ENCODE measurements around the gene CIDEA.

DNA sequence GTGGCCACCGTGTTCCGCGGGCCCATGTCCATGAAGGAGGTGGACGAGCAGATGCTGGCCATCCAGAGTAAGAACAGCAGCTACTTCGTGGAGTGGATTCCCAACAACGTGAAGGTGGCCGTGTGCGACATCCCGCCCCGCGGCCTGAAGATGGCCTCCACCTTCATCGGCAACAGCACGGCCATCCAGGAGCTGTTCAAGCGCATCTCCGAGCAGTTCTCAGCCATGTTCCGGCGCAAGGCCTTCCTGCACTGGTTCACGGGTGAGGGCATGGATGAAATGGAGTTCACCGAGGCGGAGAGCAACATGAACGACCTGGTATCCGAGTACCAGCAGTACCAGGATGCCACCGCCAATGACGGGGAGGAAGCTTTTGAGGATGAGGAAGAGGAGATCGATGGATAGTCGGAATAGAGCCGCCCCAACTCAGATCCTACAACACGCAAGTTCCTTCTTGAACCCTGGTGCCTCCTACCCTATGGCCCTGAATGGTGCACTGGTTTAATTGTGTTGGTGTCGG is 71.6 kb downstream of the CIDEA start:
- TF ChIP-seq, protein P1, sequence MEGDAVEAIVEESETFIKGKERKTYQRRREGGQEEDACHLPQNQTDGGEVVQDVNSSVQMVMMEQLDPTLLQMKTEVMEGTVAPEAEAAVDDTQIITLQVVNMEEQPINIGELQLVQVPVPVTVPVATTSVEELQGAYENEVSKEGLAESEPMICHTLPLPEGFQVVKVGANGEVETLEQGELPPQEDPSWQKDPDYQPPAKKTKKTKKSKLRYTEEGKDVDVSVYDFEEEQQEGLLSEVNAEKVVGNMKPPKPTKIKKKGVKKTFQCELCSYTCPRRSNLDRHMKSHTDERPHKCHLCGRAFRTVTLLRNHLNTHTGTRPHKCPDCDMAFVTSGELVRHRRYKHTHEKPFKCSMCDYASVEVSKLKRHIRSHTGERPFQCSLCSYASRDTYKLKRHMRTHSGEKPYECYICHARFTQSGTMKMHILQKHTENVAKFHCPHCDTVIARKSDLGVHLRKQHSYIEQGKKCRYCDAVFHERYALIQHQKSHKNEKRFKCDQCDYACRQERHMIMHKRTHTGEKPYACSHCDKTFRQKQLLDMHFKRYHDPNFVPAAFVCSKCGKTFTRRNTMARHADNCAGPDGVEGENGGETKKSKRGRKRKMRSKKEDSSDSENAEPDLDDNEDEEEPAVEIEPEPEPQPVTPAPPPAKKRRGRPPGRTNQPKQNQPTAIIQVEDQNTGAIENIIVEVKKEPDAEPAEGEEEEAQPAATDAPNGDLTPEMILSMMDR (IDR thresholded peaks at IDR 0.05) = no peak
- TF ChIP-seq POLR2AphosphoS5 (IDR thresholded peaks at IDR 0.05) (no peak), POLR2A (IDR thresholded peaks at IDR 0.05) (no peak)

All from stomach (tissue), 4 donors.